HepG2 (cell line): ENCODE results near the gene FAM83F. TPM values are rescaled to one million over a fixed set of nuclear protein-coding genes. Genes with fewer than 3 reads are reported as not detected.

Experiments
- ATAC-seq: fragments of 200-7000 bp; cut with Tn5 transposase; 3 replicates; pipeline ENCODE4 v1.9.1; 2020; ENCODE audit warnings: mild to moderate bottlenecking, moderate library complexity
- BruUV-seq: library from RNA; stranded (reverse); fragments of 400-500 nt; replicated peaks from 2 replicates; lab custom pipeline; 2021; lab: Mats Ljungman, UMichigan
- CTCF ChIA-PET: fragments of 300-600 bp; formaldehyde crosslinking; extraction: SDS; loops from one replicate; lab custom pipeline; 2021; ENCODE audit warnings: low total read pairs, inconsistent platforms, low intra/inter-chr PET ratio; lab: Yijun Ruan, JAX
- POLR2A ChIA-PET: fragments of 350-600 bp; sonication (Branson Sonifier 250); formaldehyde crosslinking; loops from one replicate; lab custom pipeline; 2020; ENCODE audit warnings: antibody characterized with exemption, inconsistent platforms; lab: Yijun Ruan, JAX
- DNase-seq: peaks from one replicate; pipeline ENCODE4 v3.0.0-alpha.2; 2015; ENCODE audit warnings: low spot score
- FAIRE-seq: peaks from 3 replicates; lab custom pipeline; 2011; peaks lifted over from hg19 to GRCh38; lab: Jason Lieb, UNC
- H2AFZ ChIP-seq: one replicate; pipeline ENCODE4 v1.6.1; 2011; ENCODE audit warnings: low read length, inconsistent platforms
- H3K27ac ChIP-seq: fragments of 300-600 bp; 3 replicates; pipeline ENCODE4 v1.8.0; 2011; ENCODE audit warnings: mixed run types, mild to moderate bottlenecking, mixed read lengths, low read length, inconsistent platforms; ENCODE audit not compliant: insufficient read depth; ENCODE audit errors: extremely low read length
- H3K27me3 ChIP-seq, 2 experiments: fragments of 200-600 bp in 1 of 2; 2 replicates in 1 of 2; 3 replicates in 1 of 2; pipeline versions ENCODE4 v1.6.0 to v1.8.0; 2011; ENCODE audit warnings: low read length in 2 of 2, mild to moderate bottlenecking in 2 of 2, moderate library complexity in 2 of 2, inconsistent platforms in 1 of 2; ENCODE audit not compliant: insufficient read depth in 2 of 2, control insufficient read depth in 1 of 2
- H3K36me3 ChIP-seq, 2 experiments: fragments of 200-600 bp in 1 of 2; replicated peaks in 1 of 2; 2 replicates in 1 of 2; 3 replicates in 1 of 2; pipeline versions ENCODE4 v1.5.1 to v1.8.0; 2011; ENCODE audit warnings: low read length in 2 of 2, inconsistent platforms in 1 of 2; ENCODE audit not compliant: insufficient read depth in 2 of 2, control insufficient read depth in 1 of 2
- H3K4me1 ChIP-seq: 2 replicates; pipeline ENCODE4 v1.5.1; 2012; ENCODE audit warnings: low read length, inconsistent platforms; ENCODE audit not compliant: insufficient read depth
- H3K4me2 ChIP-seq: 2 replicates; pipeline ENCODE4 v1.6.0; 2011; ENCODE audit warnings: low read depth, low read length, inconsistent platforms
- H3K4me3 ChIP-seq, 3 experiments: fragments of 200-600 bp in 1 of 3; sonication (generic), shearing (Covaris generic) in 1 of 3; replicated peaks in 1 of 3; 2 replicates each; pipeline ENCODE4 v1.5.1; 2011 to 2016; ENCODE audit warnings: low read length in 3 of 3, inconsistent platforms in 2 of 3, low read depth in 2 of 3, mild to moderate bottlenecking in 2 of 3, control low read depth in 1 of 3, mixed read lengths in 1 of 3; ENCODE audit not compliant: insufficient read depth in 1 of 3
- H3K79me2 ChIP-seq: one replicate; pipeline ENCODE4 v1.6.1; 2011; ENCODE audit warnings: low read length, inconsistent platforms; ENCODE audit not compliant: insufficient read depth
- H3K9ac ChIP-seq: 2 replicates; pipeline ENCODE4 v1.6.0; 2011; ENCODE audit warnings: mild to moderate bottlenecking, low read depth, low read length, inconsistent platforms; ENCODE audit not compliant: insufficient read depth
- H3K9me3 ChIP-seq: 2 replicates; pipeline ENCODE4 v1.5.1; 2012; ENCODE audit warnings: mild to moderate bottlenecking, low read length
- H4K20me1 ChIP-seq: 2 replicates; pipeline ENCODE4 v1.6.0; 2011; ENCODE audit warnings: inconsistent platforms, mild to moderate bottlenecking, low read length, moderate library complexity; ENCODE audit not compliant: insufficient read depth
- CBX1 ChIP-seq: IDR thresholded peaks from one replicate; pipeline ENCODE4 v1.6.1; 2016; ENCODE audit warnings: antibody characterized with exemption, low read depth
- CREM ChIP-seq, 2 experiments: sonication (generic) in 1 of 2; formaldehyde crosslinking in 1 of 2; IDR thresholded peaks; 2 replicates each; pipeline versions ENCODE4 v1.4.0 to v1.6.1; 2016 to 2020; ENCODE audit warnings: antibody characterized with exemption in 1 of 2, mild to moderate bottlenecking in 1 of 2, missing genetic modification reagents in 1 of 2
- EHMT2 ChIP-seq: fragments of 200-600 bp; sonication (generic); IDR thresholded peaks from 2 replicates; pipeline ENCODE4 v1.7.0; 2017; ENCODE audit warnings: antibody characterized with exemption, low read depth, low read length, borderline replicate concordance
- HNRNPH1 ChIP-seq: fragments of 200-400 bp; formaldehyde crosslinking; optimal IDR thresholded peaks from 2 replicates; pipeline ENCODE3; 2017; ENCODE audit warnings: mild to moderate bottlenecking, low read depth, low read length
- MAFF ChIP-seq: IDR thresholded peaks from 2 replicates; pipeline ENCODE4 v1.6.1; 2011; ENCODE audit warnings: low read depth, low read length, improper control_type of control experiment
- MAFK ChIP-seq, 2 experiments: IDR thresholded peaks in 1 of 2; conservative IDR thresholded peaks in 1 of 2; 2 replicates each; pipeline ENCODE4 v1.6.1; 2011; ENCODE audit warnings: improper control_type of control experiment in 2 of 2, low read length in 2 of 2
- PPARG ChIP-seq: conservative IDR thresholded peaks from 2 replicates; pipeline ENCODE4 v1.6.1; 2016; ENCODE audit warnings: missing biosample characterization, missing genetic modification reagents
- THAP11 ChIP-seq: IDR thresholded peaks from 2 replicates; pipeline ENCODE4 v1.6.1; 2016; ENCODE audit warnings: missing biosample characterization, missing genetic modification reagents
- XBP1 ChIP-seq: sonication (generic); formaldehyde crosslinking; IDR thresholded peaks from 2 replicates; pipeline ENCODE4 v1.5.0; 2020; ENCODE audit warnings: missing genetic modification reagents
- ZMYM2 ChIP-seq: sonication (generic); formaldehyde crosslinking; IDR thresholded peaks from 2 replicates; pipeline ENCODE4 v1.8.0; 2022; ENCODE audit warnings: mild to moderate bottlenecking, missing genetic modification reagents
- ZNF296 ChIP-seq: sonication (generic); formaldehyde crosslinking; conservative IDR thresholded peaks from 2 replicates; pipeline ENCODE4 v1.5.0; 2020; ENCODE audit warnings: mild to moderate bottlenecking, missing genetic modification reagents
- ZNF354B ChIP-seq: sonication (generic); formaldehyde crosslinking; IDR thresholded peaks from 2 replicates; pipeline ENCODE4 v1.8.0; 2022; ENCODE audit warnings: mild to moderate bottlenecking, missing genetic modification reagents
- ZNF879 ChIP-seq: sonication (generic); formaldehyde crosslinking; IDR thresholded peaks from 2 replicates; pipeline ENCODE4 v1.8.1; 2023; ENCODE audit warnings: missing genetic modification reagents
- WGBS: methylation state at CpG from one replicate; pipeline ENCODE4 v1.1.6; 2017; ENCODE audit warnings: low lambda C conversion rate; 5-methylcytosine and 5-hydroxymethylcytosine counted together
- in situ Hi-C: cut with HindIII; loops from 2 replicates; pipeline ENCODE4 v1.10.0; 2017; ENCODE audit warnings: low pct_unique_long_range_greater_than_20kb; ENCODE audit not compliant: extremely low pct_ligation_motif_present
- intact Hi-C: fragments of 100-400 bp; cut with micrococcal nuclease; formaldehyde crosslinking; loops from one replicate; pipeline ENCODE4 v1.10.0; 2022; ENCODE audit not compliant: unreplicated experiment
- polyA plus RNA-seq, 8 experiments: library from polyadenylated mRNA; depleted of rRNA in 3 of 8; stranded (reverse) in 7 of 8; unstranded in 1 of 8; fragments of >200 nt; fragmentation: Illumina TruSeq in 4 of 8; extraction: Trizol in 4 of 8; gene quantifications; 2 replicates each; pipeline versions ENCODE4 v1.2.1 to v1.2.3, GENCODE V29; 2011 to 2016; ENCODE audit warnings: low read depth in 4 of 8, missing spikeins in 1 of 8, mixed read lengths in 1 of 8; ENCODE audit not compliant: insufficient read depth in 1 of 8
- total RNA-seq, 5 experiments: library from RNA; depleted of rRNA; stranded (reverse); fragments of >200 nt; fragmentation: Illumina TruSeq; extraction: Trizol; gene quantifications; 2 replicates each; pipeline ENCODE4 v1.2.3, GENCODE V29; 2016; ENCODE audit warnings: low read depth in 1 of 5
- TF ChIP-seq, protein P1 (sequence below): sonication (generic); formaldehyde crosslinking; IDR thresholded peaks from 2 replicates; pipeline ENCODE4 v1.4.0; 2020; ENCODE audit warnings: mild to moderate bottlenecking, missing genetic modification reagents, borderline replicate concordance

FAM83F gene
- total and polyA plus RNA-seq, 2 of the 13 experiments (the other 11 are each of a cell fraction or from before 2014, with no cell fraction given): not detected

DNA sequence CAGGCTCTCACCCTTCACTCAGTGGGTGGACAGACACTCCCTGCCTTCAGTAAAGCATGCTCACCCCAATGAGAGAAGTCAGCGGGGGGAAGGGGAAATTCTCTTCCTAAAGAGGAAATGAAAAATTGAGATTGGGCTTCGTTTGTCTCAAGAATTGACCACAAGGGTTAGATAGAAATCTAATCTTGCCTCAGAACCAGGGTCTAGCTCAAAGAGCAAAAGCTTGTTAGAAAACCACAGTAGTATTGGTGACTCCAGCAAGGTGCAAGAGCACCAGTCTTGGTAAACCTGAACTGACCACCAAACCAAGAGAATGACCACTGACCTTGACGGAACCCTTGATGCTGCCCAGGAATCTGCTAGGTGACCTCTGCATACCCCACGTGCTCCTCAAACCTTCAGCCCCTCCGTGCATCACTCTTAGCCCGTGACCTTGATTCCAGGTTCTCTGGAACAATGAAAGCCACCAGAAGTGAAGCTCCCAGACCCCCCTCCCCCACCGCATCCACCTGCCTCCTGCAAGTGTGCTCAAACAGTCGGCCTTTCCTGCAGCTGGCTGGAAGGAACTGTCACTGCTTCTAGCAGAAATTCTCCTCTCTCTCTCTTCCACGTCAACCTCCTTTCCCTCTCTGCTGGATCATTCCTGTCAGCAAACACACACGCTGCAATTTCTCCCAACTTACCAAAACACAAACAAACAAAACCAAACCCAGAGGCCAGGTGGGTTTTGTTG lies 37.7 kb upstream of the FAM83F start:
- CTCF ChIA-PET: no interaction called here
- H3K4me1 ChIP-seq: peaks cover 11% of the 10 kb centered on the region; the same call in 1 of the 2 replicates
- BruUV-seq: no TSS peak
- no peak overlapping the region for H3K4me3 ChIP-seq
- no peak overlapping the region for H3K4me2 ChIP-seq
- no peaks in the 10 kb centered on the region for H4K20me1 ChIP-seq
- H3K9ac ChIP-seq: no peak overlapping the region
- no peak for ATAC-seq
- TF ChIP-seq ZNF354B (no peak), THAP11 (no peak), ZNF879 (CRISPR knock-in tag) (no peak), CREM (IDR thresholded peaks at IDR 0.05) (no peak), CREM (CRISPR knock-in tag; IDR thresholded peaks at IDR 0.05) (no peak), HNRNPH1 (no peak), ZMYM2 (CRISPR knock-in tag) (no peak), EHMT2 (no peak)
- POLR2A ChIA-PET: no interaction called here
- no peaks in the 10 kb centered on the region for H3K9me3 ChIP-seq
- FAIRE-seq: no peak
- 18% methylated on average over 7 of the region's 10 CpGs for WGBS
- in situ Hi-C loops (no loop called here), intact Hi-C loops (no loop called here)
- no peak for DNase-seq
- no peak overlapping the region for H3K27ac ChIP-seq
- no peaks in the 10 kb centered on the region for H3K36me3 ChIP-seq
- H3K27me3 ChIP-seq: peaks cover 3 to 21% of the 10 kb centered on the region in 2 experiments; a peak in 3 of 5 replicates
- H3K79me2 ChIP-seq: no peaks in the 10 kb centered on the region
- no peak overlapping the region for H2AFZ ChIP-seq

DNA sequence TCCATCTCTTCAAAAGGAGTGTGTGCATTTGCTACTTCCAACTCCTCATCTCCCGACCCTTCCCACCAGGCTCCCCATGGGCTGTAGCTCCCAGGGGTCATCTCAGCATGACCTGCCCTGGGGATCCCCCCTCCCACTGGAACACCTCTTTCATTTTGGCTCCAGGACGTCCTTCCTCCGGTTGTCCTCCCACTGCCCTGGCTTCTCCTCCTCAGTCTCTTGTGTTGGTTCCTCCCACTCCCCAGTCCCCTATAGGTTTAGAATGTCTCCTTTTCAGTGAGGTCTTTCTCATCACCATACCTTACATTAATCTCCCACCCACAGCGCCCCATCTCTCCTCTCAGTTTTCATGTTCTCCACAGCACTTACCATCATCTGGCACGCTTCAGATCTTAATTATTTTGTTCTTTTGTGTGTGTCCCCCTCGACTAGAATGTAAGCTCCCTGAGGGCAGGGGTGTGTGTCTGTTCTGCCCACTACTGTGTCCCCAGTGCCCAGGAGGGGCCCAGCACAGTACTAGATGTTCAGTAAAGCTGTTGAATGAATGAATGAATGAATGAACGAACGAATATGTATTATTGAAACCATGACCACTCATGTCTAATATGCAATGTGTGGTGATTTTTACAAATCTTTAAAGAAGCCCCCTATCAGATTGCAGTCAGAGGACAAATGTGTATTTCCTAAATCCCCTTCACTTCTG lies 36.6 kb upstream of the FAM83F start:
- Histone ChIP-seq H3K9me3 (no peaks in the 10 kb centered on the region), H2AFZ (no peak overlapping the region), H3K4me3 (no peak overlapping the region), H3K27me3 (peaks cover 3 to 21% of the 10 kb centered on the region in 2 experiments; a peak in 3 of 5 replicates), H3K9ac (no peak overlapping the region), H3K4me2 (no peak overlapping the region), H3K79me2 (no peaks in the 10 kb centered on the region), H3K4me1 (peaks cover 11% of the 10 kb centered on the region; the same call in 1 of the 2 replicates), H4K20me1 (no peaks in the 10 kb centered on the region)
- intact Hi-C loops (no loop called here), in situ Hi-C loops (no loop called here)
- FAIRE-seq (no peak), ATAC-seq (no peak), DNase-seq (no peak)
- POLR2A ChIA-PET: no interaction called here
- no TSS peak for BruUV-seq
- TF ChIP-seq PPARG (no peak), CBX1 (no peak), MAFF (no peak), MAFK (conservative IDR thresholded peaks at IDR 0.05 in 1 of 2, IDR thresholded peaks at IDR 0.05 in 1 of 2; ENCODE audit: low read length in 2 of 2) (no peak), XBP1 (CRISPR knock-in tag) (no peak), ZNF296 (CRISPR knock-in tag) (no peak)
- TF ChIP-seq, protein P1, sequence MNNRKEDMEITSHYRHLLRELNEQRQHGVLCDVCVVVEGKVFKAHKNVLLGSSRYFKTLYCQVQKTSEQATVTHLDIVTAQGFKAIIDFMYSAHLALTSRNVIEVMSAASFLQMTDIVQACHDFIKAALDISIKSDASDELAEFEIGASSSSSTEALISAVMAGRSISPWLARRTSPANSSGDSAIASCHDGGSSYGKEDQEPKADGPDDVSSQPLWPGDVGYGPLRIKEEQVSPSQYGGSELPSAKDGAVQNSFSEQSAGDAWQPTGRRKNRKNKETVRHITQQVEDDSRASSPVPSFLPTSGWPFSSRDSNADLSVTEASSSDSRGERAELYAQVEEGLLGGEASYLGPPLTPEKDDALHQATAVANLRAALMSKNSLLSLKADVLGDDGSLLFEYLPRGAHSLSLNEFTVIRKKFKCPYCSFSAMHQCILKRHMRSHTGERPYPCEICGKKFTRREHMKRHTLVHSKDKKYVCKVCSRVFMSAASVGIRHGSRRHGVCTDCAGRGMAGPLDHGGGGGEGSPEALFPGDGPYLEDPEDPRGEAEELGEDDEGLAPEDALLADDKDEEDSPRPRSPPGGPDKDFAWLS (CRISPR knock-in tag): no peak
- TF ChIP-seq, all 625 proteins: peak for 0
- WGBS: 39% methylated on average over 8 of the region's 8 CpGs
- H3K27ac ChIP-seq: no peak overlapping the region
- CTCF ChIA-PET: no interaction called here
- no peaks in the 10 kb centered on the region for H3K36me3 ChIP-seq
